GM18502 (cell line): ENCODE measurements around the gene JAM3.
"Not testable (repeated sequence)": the region's sequence is repeated elsewhere in the genome, so short reads cannot be mapped to it uniquely, and the experiment has no call there.

Source experiments
- ATAC-seq: cut with Tn5 transposase; IDR thresholded peaks from one replicate; pipeline ENCODE4 v1.9.1; 2021; ENCODE audit warnings: mild to moderate bottlenecking; ENCODE audit not compliant: unreplicated experiment, poor library complexity

Gene JAM3

GRCh38 chr11:134055029-134055428, 13.8 kb upstream of the JAM3 start:
- no peak for ATAC-seq

GRCh38 chr11:134060316-134060715, 8.6 kb upstream of the JAM3 start:
- ATAC-seq: no peak

GRCh38 chr11:134062265-134063123, 6.4 kb upstream of the JAM3 start:
- no peak for ATAC-seq

- ATAC-seq: no peak
Measured at GRCh38 chr11:134063124-134063495, 5.8 kb upstream of the JAM3 start.

- no peak for ATAC-seq
Measured at GRCh38 chr11:134063991-134064747, 4.7 kb upstream of the JAM3 start.

- ATAC-seq: no peak
Measured at GRCh38 chr11:134065381-134065780, 3.5 kb upstream of the JAM3 start.

- no peak for ATAC-seq
Measured at GRCh38 chr11:134066943-134067885, 1.7 kb upstream of the JAM3 start.

GRCh38 chr11:134069426-134070341, 812 bp downstream of the JAM3 start:
- no peak for ATAC-seq

- ATAC-seq: no peak
Measured at GRCh38 chr11:134070342-134070845, 1.5 kb downstream of the JAM3 start.

GRCh38 chr11:134071306-134071705, 2.4 kb downstream of the JAM3 start:
- ATAC-seq: no peak

- no peak for ATAC-seq
Measured at GRCh38 chr11:134071766-134072402, 3.0 kb downstream of the JAM3 start.

GRCh38 chr11:134072844-134073243, 4.0 kb downstream of the JAM3 start:
- ATAC-seq: peak; percentile 61

- ATAC-seq: no peak
Measured at GRCh38 chr11:134074346-134074745, 5.5 kb downstream of the JAM3 start.

- ATAC-seq: no peak
Measured at GRCh38 chr11:134074766-134075165, 5.9 kb downstream of the JAM3 start.

- ATAC-seq: no peak
Measured at GRCh38 chr11:134079317-134079716, 10.4 kb downstream of the JAM3 start.

- not testable (repeated sequence) for ATAC-seq
Measured at GRCh38 chr11:134081258-134081657, 12.4 kb downstream of the JAM3 start.

- no peak for ATAC-seq
Measured at GRCh38 chr11:134082990-134083389, 14.1 kb downstream of the JAM3 start.

- no peak for ATAC-seq
Measured at GRCh38 chr11:134086376-134086775, 17.5 kb downstream of the JAM3 start.

- not testable (repeated sequence) for ATAC-seq
Measured at GRCh38 chr11:134092006-134092405, 23.1 kb downstream of the JAM3 start.
